HG02610 (cell line): ENCODE data around the gene SYPL2.

Experiments used
- ATAC-seq: cut with Tn5 transposase; IDR thresholded peaks from one replicate; pipeline ENCODE4 v1.9.1; 2021; ENCODE audit warnings: mild to moderate bottlenecking, moderate library complexity; ENCODE audit not compliant: unreplicated experiment

Gene SYPL2

GRCh38 chr1:109490934-109491302 lies 24.6 kb downstream of the SYPL2 start:
- no peak for ATAC-seq

DNA sequence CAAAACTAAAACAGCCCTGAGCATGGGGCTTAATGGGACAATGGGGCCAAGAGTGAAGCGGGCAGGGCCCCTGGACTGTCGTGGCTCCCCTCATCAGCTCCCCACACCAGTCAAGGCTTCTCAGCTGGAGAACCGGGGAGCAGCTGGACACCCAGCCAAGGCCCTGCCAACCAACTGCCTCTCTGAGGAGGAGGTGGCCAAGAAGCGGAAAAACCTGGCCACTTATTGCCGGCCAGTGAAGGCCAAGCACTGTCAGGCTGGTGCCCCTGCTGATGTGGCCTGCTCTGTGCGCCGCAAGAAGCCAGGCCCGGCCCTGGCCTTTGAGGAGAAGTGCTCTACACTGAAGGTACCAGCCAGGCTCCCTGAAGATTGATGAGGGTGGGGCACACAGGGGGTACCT lies 25.0 kb downstream of the SYPL2 start:
- ATAC-seq: no peak

- no peak for ATAC-seq
These were observed 26.4 kb downstream of the SYPL2 start for GRCh38 chr1:109492779-109493178.

DNA sequence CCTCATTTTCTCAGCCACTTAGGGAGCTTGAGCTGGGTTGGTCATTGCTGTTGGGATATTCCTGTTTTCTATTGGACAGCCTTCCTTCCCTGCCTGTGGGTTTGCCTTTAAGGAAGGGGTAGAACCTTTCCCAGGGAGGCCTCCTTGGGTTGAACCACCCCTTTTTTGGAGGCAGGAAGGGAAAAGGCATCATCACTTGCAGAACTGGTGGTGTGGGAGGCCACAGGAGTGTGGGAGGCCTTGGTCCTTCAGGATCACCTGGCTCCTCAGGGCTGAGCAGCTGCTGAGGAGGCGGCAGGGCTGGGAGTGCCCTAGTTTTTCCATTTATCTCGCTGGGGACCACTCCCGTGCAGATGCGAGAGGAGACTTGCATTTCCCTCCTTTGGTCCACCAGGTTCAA lies 26.9 kb downstream of the SYPL2 start:
- ATAC-seq: no peak

DNA sequence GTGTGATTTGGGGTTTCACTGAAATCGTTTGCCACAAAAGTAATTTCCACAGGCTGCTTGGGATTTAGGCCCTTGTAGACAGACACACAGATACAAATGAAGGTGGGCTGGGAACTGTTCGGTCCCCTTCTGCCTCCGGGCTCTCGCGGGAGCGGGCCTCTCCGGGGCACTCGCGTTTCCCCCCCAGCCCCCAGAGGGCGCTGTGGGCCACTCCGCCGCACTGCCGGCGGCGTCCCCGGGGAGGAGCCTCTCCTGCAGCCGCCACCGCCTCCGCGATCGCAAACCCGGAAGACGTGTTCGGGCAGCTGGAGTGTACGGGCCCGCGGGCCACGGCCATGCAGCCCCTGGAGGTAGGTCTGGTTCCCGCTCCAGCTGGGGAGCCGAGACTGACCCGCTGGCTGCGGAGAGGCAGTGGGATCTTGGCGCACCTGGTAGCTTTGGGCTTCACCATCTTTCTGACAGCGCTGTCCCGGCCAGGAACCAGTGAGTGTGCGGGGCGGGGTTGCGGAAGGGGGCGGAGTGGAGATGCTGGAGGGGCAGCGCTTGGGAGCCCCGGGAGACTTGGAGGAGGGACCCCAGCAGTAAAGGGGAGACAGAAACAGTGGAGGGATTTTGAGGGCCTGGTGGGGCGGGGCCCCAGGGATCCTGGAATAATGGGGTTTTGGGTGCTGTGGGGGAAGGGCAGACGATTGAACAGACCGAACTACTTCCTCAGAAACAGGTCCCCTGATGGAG lies 27.6 kb downstream of the SYPL2 start, which contains the start of gene CYB561D1:
TSS of gene CYB561D1 (plus strand) at position 290 of the 735 bp plus-strand sequence. CDS start at position 336, 46 bp downstream.
- ATAC-seq: peak; percentile 86

DNA sequence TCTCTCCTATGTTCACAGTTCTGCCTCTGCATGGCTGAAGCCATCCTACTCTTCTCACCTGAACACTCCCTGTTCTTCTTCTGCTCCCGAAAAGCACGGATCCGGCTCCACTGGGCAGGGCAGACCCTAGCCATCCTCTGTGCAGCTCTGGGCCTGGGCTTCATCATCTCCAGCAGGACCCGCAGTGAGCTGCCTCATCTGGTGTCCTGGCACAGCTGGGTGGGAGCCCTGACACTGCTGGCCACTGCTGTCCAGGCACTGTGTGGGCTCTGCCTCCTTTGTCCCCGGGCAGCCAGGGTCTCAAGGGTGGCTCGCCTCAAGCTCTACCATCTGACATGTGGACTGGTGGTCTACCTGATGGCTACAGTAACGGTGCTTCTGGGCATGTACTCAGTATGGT lies 29.4 kb downstream of the SYPL2 start:
- ATAC-seq: no peak

DNA sequence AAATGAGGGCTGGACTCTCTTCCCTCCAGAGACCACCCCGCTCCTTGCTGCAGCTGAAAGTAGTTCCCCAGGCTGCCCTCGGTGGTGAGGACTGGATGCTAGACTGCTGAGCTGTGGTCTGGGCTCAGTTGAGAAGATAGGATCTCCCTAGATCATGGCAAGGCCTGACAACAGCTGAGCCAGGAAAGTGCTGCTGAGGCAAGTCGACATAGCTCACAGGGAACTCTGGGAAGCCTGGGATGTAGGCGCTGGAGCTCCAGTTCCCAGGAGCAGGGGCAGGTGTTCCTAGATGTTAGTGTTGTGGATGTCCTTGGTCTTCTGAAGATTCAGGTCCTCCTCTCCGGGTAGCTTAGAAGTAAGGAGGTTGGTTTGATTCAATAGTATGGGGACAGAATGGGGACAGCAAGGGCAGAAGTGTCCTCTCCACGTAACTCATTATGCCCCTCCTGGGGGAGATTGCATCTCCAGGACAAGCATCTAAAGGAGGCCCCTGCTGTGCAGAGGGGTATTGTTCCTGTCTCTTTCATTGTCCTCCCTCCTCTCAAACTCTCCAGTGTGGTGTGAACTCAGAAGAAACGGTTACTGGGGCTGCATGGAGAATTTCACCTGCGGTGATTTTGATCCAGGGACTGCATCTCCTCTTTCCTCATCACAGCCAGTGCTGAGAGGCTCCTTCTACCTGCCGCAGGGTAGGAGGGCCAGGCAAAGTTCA lies 31.3 kb downstream of the SYPL2 start:
- no peak for ATAC-seq

GRCh38 chr1:109498161-109498801 lies 31.9 kb downstream of the SYPL2 start:
- no peak for ATAC-seq

DNA sequence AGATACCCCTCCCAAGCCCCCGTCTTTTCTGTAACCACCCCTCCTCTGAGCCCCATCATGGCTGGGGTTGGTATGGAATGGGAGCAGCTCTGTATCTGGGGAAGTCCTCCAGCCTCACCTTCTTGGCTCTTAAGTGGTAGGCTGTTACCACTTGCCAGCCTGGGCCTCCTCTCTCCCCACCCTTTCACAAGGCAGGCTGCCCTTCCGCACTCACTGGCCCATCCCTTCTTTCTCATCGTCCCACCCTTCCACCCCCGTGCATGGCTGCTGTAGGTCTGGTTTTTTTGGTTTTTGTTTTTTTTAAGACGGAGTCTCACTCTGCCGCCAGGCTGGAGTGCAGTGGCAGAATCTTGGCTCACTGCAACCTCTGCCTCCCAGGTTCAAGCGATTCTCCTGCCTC lies 32.7 kb downstream of the SYPL2 start:
- ATAC-seq: no peak

- no peak for ATAC-seq
These were observed 33.6 kb downstream of the SYPL2 start for GRCh38 chr1:109499661-109500536.

DNA sequence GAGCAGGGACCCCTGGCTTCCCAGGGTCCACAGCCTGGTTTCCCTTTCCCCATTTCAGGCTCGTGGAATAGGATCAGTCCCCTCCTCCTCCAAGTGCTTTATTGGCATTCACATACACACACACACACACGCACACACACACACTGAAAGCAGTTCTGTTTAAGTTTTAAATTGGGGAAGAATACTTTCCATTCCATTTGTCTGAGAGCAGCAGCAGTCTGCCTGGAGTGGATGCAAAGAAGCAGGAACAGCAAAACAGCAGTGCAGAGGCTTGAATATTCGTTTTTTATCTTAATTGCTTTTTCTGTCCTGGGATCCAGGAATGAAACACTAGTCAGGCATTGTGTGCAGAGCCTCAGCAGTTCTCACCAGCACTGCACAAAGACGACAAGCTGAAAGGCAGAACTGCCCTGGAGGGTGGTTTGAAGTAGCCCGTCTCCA lies 34.6 kb downstream of the SYPL2 start:
- ATAC-seq: no peak

- ATAC-seq: no peak
These were observed 35.5 kb downstream of the SYPL2 start for GRCh38 chr1:109501644-109502363.

DNA sequence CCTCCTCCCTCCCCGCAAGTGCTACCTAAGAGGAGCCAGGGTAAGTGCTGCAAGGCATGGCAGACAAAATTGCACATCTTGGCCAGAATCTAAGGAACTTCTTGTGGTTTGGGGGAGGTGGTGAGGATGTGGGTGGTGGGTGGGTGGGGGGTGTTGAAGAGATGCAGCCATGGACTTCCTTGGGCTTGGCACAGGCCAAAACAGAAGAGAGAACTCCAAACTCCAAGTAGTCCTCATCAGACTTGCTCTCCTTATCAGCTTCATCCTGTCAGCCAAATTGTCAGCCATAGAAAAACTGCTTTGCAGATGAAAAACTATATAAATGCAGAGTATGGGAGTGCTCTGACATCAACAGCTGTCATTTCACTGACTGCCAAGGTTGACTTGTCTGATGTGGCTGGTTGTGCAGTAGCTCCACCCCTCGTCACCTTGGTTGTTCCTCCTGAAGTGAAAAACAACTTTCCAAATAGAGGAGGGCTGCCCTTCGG lies 36.1 kb downstream of the SYPL2 start:
- no peak for ATAC-seq

DNA sequence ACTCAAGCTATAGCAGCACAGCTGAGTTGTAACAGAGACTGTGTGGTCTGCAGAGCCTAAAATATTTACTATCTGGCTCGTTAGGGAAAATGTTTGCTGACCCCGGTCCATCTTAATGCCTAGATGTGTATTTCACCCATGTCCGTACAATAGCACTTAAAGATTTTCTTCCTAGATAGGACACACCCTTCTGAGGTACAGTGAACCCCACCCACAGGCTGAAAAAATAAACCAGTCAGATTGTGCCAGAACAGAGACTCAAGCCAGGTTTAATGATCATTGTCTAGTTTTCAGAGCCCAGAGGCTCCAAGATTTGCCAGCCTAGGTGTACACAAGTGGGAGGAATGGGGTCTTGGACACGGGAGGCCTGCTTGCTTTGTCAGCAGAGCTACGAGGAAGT lies 37.6 kb downstream of the SYPL2 start:
- no peak for ATAC-seq

DNA sequence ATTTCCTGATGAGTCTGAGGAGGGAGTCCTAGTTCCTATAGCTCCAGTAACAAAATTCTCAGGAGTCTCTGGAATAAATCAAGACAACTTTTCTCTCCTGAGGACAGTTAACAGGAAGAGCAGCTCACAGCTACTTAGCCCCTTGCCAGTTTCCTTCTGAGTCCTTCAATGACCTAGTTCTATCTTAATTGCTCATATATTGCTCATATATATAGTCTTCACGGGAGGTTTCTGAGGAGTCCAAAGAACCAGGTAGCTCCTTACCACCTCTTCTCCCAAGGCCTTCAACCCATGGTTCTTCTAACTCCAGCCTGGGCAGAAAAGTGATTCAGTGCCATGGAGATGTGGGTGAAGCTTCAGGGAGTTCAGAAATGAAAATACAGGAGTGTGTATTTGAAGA lies 38.6 kb downstream of the SYPL2 start:
- ATAC-seq: no peak

- no peak for ATAC-seq
These were observed 41.9 kb downstream of the SYPL2 start for GRCh38 chr1:109508001-109508872.

- no peak for ATAC-seq
These were observed 42.5 kb downstream of the SYPL2 start for GRCh38 chr1:109508873-109509175.

- ATAC-seq: peak; percentile 37
These were observed 43.1 kb downstream of the SYPL2 start, which contains the start of gene AMIGO1 for GRCh38 chr1:109509176-109510134. TSS of gene AMIGO1 (minus strand) at chr1:109509727. CDS start at chr1:109508912, 815 bp downstream.
